ENCODE results near the gene RPH3AL.

GRCh38 chr17:298791-299450 is 53.7 kb downstream of the RPH3AL start:
- TF ChIP-seq, protein P1, sequence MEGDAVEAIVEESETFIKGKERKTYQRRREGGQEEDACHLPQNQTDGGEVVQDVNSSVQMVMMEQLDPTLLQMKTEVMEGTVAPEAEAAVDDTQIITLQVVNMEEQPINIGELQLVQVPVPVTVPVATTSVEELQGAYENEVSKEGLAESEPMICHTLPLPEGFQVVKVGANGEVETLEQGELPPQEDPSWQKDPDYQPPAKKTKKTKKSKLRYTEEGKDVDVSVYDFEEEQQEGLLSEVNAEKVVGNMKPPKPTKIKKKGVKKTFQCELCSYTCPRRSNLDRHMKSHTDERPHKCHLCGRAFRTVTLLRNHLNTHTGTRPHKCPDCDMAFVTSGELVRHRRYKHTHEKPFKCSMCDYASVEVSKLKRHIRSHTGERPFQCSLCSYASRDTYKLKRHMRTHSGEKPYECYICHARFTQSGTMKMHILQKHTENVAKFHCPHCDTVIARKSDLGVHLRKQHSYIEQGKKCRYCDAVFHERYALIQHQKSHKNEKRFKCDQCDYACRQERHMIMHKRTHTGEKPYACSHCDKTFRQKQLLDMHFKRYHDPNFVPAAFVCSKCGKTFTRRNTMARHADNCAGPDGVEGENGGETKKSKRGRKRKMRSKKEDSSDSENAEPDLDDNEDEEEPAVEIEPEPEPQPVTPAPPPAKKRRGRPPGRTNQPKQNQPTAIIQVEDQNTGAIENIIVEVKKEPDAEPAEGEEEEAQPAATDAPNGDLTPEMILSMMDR (IDR thresholded peaks at IDR 0.05) = no peak
- no peak for TF ChIP-seq EP300 (IDR thresholded peaks at IDR 0.05)

Measured in ovary (tissue), 3 donors.